GM18508 (cell line): ENCODE results near the gene CD207.
"Not testable (repeated sequence)": the region's sequence is repeated elsewhere in the genome, so short reads cannot be mapped to it uniquely, and the experiment has no call there.

Experiments
- ATAC-seq: cut with Tn5 transposase; IDR thresholded peaks from one replicate; pipeline ENCODE4 v1.9.1; 2021; ENCODE audit warnings: moderate number of reproducible peaks; ENCODE audit not compliant: insufficient read depth, unreplicated experiment

Gene CD207

GRCh38 chr2:70835643-70836042, at the start of gene CD207:
CD207 (minus strand) TSS chr2:70835816; CDS start chr2:70835776, 40 bp downstream.
- ATAC-seq: no peak

GRCh38 chr2:70878543-70878942, 42.9 kb upstream of the CD207 start:
- ATAC-seq: not testable (repeated sequence)

GRCh38 chr2:70876138-70876537, 40.5 kb upstream of the CD207 start:
- ATAC-seq: not testable (repeated sequence)

- no peak for ATAC-seq
Measured at GRCh38 chr2:70873541-70873940, 37.9 kb upstream of the CD207 start.

GRCh38 chr2:70871398-70872211, 36.0 kb upstream of the CD207 start:
- no peak for ATAC-seq

GRCh38 chr2:70870790-70871189, 35.2 kb upstream of the CD207 start:
- ATAC-seq: no peak

GRCh38 chr2:70868970-70869369, 33.4 kb upstream of the CD207 start:
- no peak for ATAC-seq

GRCh38 chr2:70861777-70862625, 26.4 kb upstream of the CD207 start:
- ATAC-seq: no peak

- no peak for ATAC-seq
Measured at GRCh38 chr2:70855667-70856066, 20.1 kb upstream of the CD207 start.

GRCh38 chr2:70854411-70854810, 18.8 kb upstream of the CD207 start:
- no peak for ATAC-seq

- ATAC-seq: no peak
Measured at GRCh38 chr2:70852824-70853223, 17.2 kb upstream of the CD207 start.

GRCh38 chr2:70851704-70852103, 16.1 kb upstream of the CD207 start:
- peak; percentile 65 for ATAC-seq

- ATAC-seq: no peak
Measured at GRCh38 chr2:70850925-70851324, 15.3 kb upstream of the CD207 start.

- no peak for ATAC-seq
Measured at GRCh38 chr2:70842401-70842800, 6.8 kb upstream of the CD207 start.

GRCh38 chr2:70837980-70838925, 2.6 kb upstream of the CD207 start:
- ATAC-seq: no peak

- no peak for ATAC-seq
Measured at GRCh38 chr2:70834881-70835280, 735 bp downstream of the CD207 start.

GRCh38 chr2:70834106-70834505, 1.5 kb downstream of the CD207 start:
- ATAC-seq: no peak

GRCh38 chr2:70833246-70833645, 2.4 kb downstream of the CD207 start:
- ATAC-seq: no peak

GRCh38 chr2:70832386-70832785, 3.2 kb downstream of the CD207 start:
- no peak for ATAC-seq

- ATAC-seq: no peak
Measured at GRCh38 chr2:70831861-70832260, 3.8 kb downstream of the CD207 start.
